Neural progenitor cell (in vitro differentiated cells): ENCODE measurements around the gene CNTNAP2. TPM values are rescaled to one million over a fixed set of nuclear protein-coding genes. Genes with fewer than 3 reads are reported as not detected.

ENCODE experiments used
- DNase-seq: peaks from one replicate; pipeline ENCODE4 v3.0.0-alpha.2; 2016; ENCODE audit warnings: low spot score
- H2AFZ ChIP-seq: fragments of 200-600 bp; sonication (generic); replicated peaks from 2 replicates; pipeline ENCODE4 v1.6.1; 2016; ENCODE audit warnings: antibody characterized with exemption
- H3F3A ChIP-seq: fragments of 200-600 bp; sonication (generic); 2 replicates; pipeline ENCODE4 v1.6.1; 2016; ENCODE audit warnings: antibody characterized with exemption, low read depth
- H3K27ac ChIP-seq: fragments of 200-600 bp; sonication (generic); 2 replicates; pipeline ENCODE4 v1.5.1; 2016; ENCODE audit warnings: mild to moderate bottlenecking
- H3K27me3 ChIP-seq: fragments of 200-600 bp; sonication (generic); 2 replicates; pipeline ENCODE4 v1.6.1; 2016; ENCODE audit warnings: mild to moderate bottlenecking, moderate library complexity
- H3K36me3 ChIP-seq: fragments of 200-600 bp; sonication (generic); 2 replicates; pipeline ENCODE4 v1.5.1; 2016
- H3K4me1 ChIP-seq: fragments of 200-600 bp; sonication (generic); 2 replicates; pipeline ENCODE4 v1.6.1; 2016; ENCODE audit warnings: mixed run types
- H3K4me2 ChIP-seq: fragments of 200-600 bp; sonication (generic); 2 replicates; pipeline ENCODE4 v1.6.1; 2016
- H3K4me3 ChIP-seq: fragments of 200-600 bp; sonication (generic); 2 replicates; pipeline ENCODE4 v1.5.1; 2016
- H3K79me2 ChIP-seq: fragments of 200-600 bp; sonication (generic); 2 replicates; pipeline ENCODE4 v1.6.1; 2016; ENCODE audit warnings: low read depth
- H3K9ac ChIP-seq: fragments of 200-600 bp; sonication (generic); 2 replicates; pipeline ENCODE4 v1.6.1; 2016
- H3K9me3 ChIP-seq: fragments of 200-600 bp; sonication (generic); 2 replicates; pipeline ENCODE4 v1.5.1; 2016; ENCODE audit warnings: low read depth
- H4K20me1 ChIP-seq: fragments of 200-600 bp; sonication (generic); 2 replicates; pipeline ENCODE4 v1.6.1; 2016; ENCODE audit warnings: low read depth
- H3K27ac Mint-ChIP-seq: 3 replicates; pipeline ENCODE4 v1.8.0; 2021; ENCODE audit warnings: mixed read lengths
- H3K27me3 Mint-ChIP-seq: 2 replicates; pipeline ENCODE4 v1.8.0; 2022; ENCODE audit warnings: low read depth, mild to moderate bottlenecking, inconsistent platforms, moderate library complexity, mixed read lengths; ENCODE audit not compliant: insufficient read depth
- H3K36me3 Mint-ChIP-seq: 3 replicates; pipeline ENCODE4 v1.8.0; 2021; ENCODE audit warnings: mixed read lengths
- H3K4me1 Mint-ChIP-seq: 3 replicates; pipeline ENCODE4 v1.8.0; 2021; ENCODE audit warnings: mixed read lengths
- H3K4me3 Mint-ChIP-seq: 3 replicates; pipeline ENCODE4 v1.8.0; 2021; ENCODE audit warnings: mild to moderate bottlenecking, moderate library complexity, mixed read lengths
- H3K9me3 Mint-ChIP-seq: 3 replicates; pipeline ENCODE4 v1.8.0; 2020; ENCODE audit warnings: mixed read lengths
- CTCF ChIP-seq: fragments of 200-600 bp; sonication (generic); IDR thresholded peaks from 2 replicates; pipeline ENCODE4 v1.5.1; 2017; ENCODE audit warnings: antibody characterized with exemption, mild to moderate bottlenecking
- EZH2 ChIP-seq: fragments of 200-600 bp; sonication (generic); IDR thresholded peaks from 2 replicates; pipeline ENCODE4 v1.6.1; 2017; ENCODE audit warnings: antibody characterized with exemption, mild to moderate bottlenecking, moderate library complexity
- EZH2phosphoT487 ChIP-seq: fragments of 200-600 bp; sonication (generic); IDR thresholded peaks from 2 replicates; pipeline ENCODE4 v1.6.1; 2017; ENCODE audit warnings: antibody characterized with exemption
- total RNA-seq: library from RNA; depleted of rRNA; stranded (reverse); fragments of >200 nt; gene quantifications from 2 replicates; pipeline ENCODE4 v1.2.3, GENCODE V29; 2015; ENCODE audit warnings: low replicate concordance

CNTNAP2 gene
- total RNA-seq, 1 donor from 2014 or later: 126 TPM

GRCh38 chr7:148148456-148148855 lies 2031.9 kb downstream of the CNTNAP2 start:
- H3K27ac Mint-ChIP-seq: no peak overlapping the region
- DNase-seq: no peak

GRCh38 chr7:148149730-148150129 lies 2033.1 kb downstream of the CNTNAP2 start:
- no peak overlapping the region for H3K4me3 ChIP-seq
- H3K4me1 ChIP-seq: no peaks in the 10 kb centered on the region
- peaks cover 16% of the 10 kb centered on the region for H3K4me1 Mint-ChIP-seq
- no peak overlapping the region for H3K27ac ChIP-seq
- no peaks in the 10 kb centered on the region for H4K20me1 ChIP-seq
- H3K27me3 ChIP-seq: no peaks in the 10 kb centered on the region
- no peak overlapping the region for H3K4me2 ChIP-seq
- no peak overlapping the region for H2AFZ ChIP-seq
- no peaks in the 10 kb centered on the region for H3K36me3 ChIP-seq
- H3K79me2 ChIP-seq: no peaks in the 10 kb centered on the region
- H3K9me3 ChIP-seq: peaks cover 4% of the 10 kb centered on the region
- TF ChIP-seq EZH2: no peak
- TF ChIP-seq CTCF: no peak
- no peak for TF ChIP-seq EZH2phosphoT487
- no peak overlapping the region for H3K27ac Mint-ChIP-seq
- H3K4me3 Mint-ChIP-seq: no peak overlapping the region
- peaks cover 3% of the 10 kb centered on the region for H3K27me3 Mint-ChIP-seq
- no peak for DNase-seq
- peaks cover 24% of the 10 kb centered on the region for H3K9me3 Mint-ChIP-seq
- H3K9ac ChIP-seq: no peak overlapping the region
- H3K36me3 Mint-ChIP-seq: peaks cover 3% of the 10 kb centered on the region
- no peaks in the 10 kb centered on the region for H3F3A ChIP-seq

More at GRCh38 chr7:148148456-148148855, 2031.9 kb downstream of the CNTNAP2 start:
- H3K79me2 ChIP-seq: no peaks in the 10 kb centered on the region
- H3K27me3 Mint-ChIP-seq: peaks cover 3% of the 10 kb centered on the region
- no peak overlapping the region for H3K27ac ChIP-seq
- peaks cover 4% of the 10 kb centered on the region for H3K9me3 ChIP-seq
- no peaks in the 10 kb centered on the region for H3K36me3 ChIP-seq
- H3K4me3 Mint-ChIP-seq: no peak overlapping the region
- H3F3A ChIP-seq: no peaks in the 10 kb centered on the region
- H4K20me1 ChIP-seq: no peaks in the 10 kb centered on the region
- no peaks in the 10 kb centered on the region for H3K4me1 ChIP-seq
- no peak overlapping the region for H3K4me2 ChIP-seq
- TF ChIP-seq EZH2phosphoT487: no peak
- TF ChIP-seq EZH2: no peak
- no peak for TF ChIP-seq CTCF
- H3K36me3 Mint-ChIP-seq: peaks cover 3% of the 10 kb centered on the region
- H3K9ac ChIP-seq: no peak overlapping the region
- no peak overlapping the region for H2AFZ ChIP-seq
- H3K9me3 Mint-ChIP-seq: peaks cover 35% of the 10 kb centered on the region
- H3K4me1 Mint-ChIP-seq: peaks cover 20% of the 10 kb centered on the region
- H3K27me3 ChIP-seq: no peaks in the 10 kb centered on the region
- H3K4me3 ChIP-seq: no peak overlapping the region

GRCh38 chr7:148151778-148152177 lies 2035.2 kb downstream of the CNTNAP2 start:
- Mint-ChIP-seq H3K4me3 (no peak overlapping the region), H3K27me3 (peaks cover 7% of the 10 kb centered on the region), H3K36me3 (peaks cover 3% of the 10 kb centered on the region), H3K27ac (no peak overlapping the region), H3K9me3 (peaks cover 19% of the 10 kb centered on the region), H3K4me1 (peaks cover 17% of the 10 kb centered on the region)
- H3F3A ChIP-seq: no peaks in the 10 kb centered on the region
- TF ChIP-seq EZH2phosphoT487: no peak
- no peak for TF ChIP-seq CTCF
- TF ChIP-seq EZH2: no peak
- no peaks in the 10 kb centered on the region for H3K36me3 ChIP-seq
- H3K4me2 ChIP-seq: no peak overlapping the region
- no peak overlapping the region for H2AFZ ChIP-seq
- no peak for DNase-seq
- H3K9ac ChIP-seq: no peak overlapping the region
- H3K27ac ChIP-seq: no peak overlapping the region
- peaks cover 4% of the 10 kb centered on the region for H3K9me3 ChIP-seq
- no peak overlapping the region for H3K4me3 ChIP-seq
- no peaks in the 10 kb centered on the region for H3K4me1 ChIP-seq
- H3K79me2 ChIP-seq: no peaks in the 10 kb centered on the region
- no peaks in the 10 kb centered on the region for H3K27me3 ChIP-seq
- H4K20me1 ChIP-seq: no peaks in the 10 kb centered on the region
